Measurements from ENCODE around the gene MSX2. TPM values are rescaled to one million over a fixed set of nuclear protein-coding genes. Genes with fewer than 3 reads are reported as not detected.

Gene MSX2
- total and polyA plus RNA-seq, 8 donors = 0.23 to 0.55 (median 0.38) TPM

DNA sequence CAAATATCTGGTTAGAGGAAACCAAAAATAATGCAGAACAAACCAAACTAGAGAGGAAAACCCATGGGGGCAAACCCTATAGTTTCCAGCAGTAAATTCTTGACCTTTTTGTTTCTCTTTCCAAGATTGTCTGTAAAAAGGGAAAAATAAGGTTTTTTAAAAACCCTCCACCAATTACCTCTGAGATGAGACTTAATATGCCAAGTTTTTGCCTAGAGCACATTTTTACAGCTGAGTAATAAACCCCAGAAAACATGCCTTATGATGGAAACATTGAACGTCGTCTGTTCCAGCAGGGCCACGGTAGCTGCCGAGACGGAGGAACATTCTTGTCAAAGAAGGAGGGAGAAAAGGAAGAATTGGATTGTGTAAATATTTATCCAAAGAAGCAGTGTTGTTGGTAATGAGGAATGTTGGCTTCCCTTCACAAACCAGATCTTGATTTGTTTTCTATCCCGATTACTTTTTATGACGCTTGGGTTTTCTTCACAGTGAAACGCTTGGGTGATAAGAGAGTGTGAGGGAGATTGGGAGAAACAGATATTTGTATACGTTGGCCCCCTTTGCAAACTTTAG, 17.3 kb upstream of the MSX2 start:
- TF ChIP-seq, protein P1, sequence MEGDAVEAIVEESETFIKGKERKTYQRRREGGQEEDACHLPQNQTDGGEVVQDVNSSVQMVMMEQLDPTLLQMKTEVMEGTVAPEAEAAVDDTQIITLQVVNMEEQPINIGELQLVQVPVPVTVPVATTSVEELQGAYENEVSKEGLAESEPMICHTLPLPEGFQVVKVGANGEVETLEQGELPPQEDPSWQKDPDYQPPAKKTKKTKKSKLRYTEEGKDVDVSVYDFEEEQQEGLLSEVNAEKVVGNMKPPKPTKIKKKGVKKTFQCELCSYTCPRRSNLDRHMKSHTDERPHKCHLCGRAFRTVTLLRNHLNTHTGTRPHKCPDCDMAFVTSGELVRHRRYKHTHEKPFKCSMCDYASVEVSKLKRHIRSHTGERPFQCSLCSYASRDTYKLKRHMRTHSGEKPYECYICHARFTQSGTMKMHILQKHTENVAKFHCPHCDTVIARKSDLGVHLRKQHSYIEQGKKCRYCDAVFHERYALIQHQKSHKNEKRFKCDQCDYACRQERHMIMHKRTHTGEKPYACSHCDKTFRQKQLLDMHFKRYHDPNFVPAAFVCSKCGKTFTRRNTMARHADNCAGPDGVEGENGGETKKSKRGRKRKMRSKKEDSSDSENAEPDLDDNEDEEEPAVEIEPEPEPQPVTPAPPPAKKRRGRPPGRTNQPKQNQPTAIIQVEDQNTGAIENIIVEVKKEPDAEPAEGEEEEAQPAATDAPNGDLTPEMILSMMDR (IDR thresholded peaks at IDR 0.05) = no peak
- DNase-seq (no peak), FAIRE-seq (no peak), ATAC-seq (no peak)
- Histone ChIP-seq H3K27ac (no peak overlapping the region), H3K27me3 (peaks cover 0 to 16% (median 2%) of the 10 kb centered on the region in 4 donors), H3K4me1 (no peaks in the 10 kb centered on the region), H3K36me3 (no peaks in the 10 kb centered on the region), H3K4me3 (no peak overlapping the region), H3K9me3 (no peaks in the 10 kb centered on the region)
- WGBS, 2 donors = 9 to 14% methylated on average over 9 of the region's 9 CpGs
- intact Hi-C loops (cut with DNase I) = no loop called here

DNA sequence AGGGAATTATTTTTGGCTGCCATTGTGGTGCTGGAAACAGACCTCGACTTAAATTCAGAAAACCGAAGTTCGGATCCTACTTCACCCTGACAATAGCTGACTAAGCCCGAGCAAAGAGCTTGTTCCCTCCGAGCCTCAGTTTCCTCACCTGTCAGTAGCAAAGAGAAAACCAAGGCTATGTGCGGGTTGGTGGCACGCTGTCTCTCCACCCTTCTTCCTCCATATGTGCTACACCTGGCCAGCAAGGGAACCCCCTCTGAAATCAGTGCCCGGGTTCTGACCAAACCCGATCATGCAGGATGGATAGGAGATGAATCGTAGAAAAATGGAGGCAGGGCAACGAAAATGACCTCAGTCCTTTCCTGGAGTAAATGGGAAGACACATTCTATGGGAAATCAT, 16.7 kb upstream of the MSX2 start:
- TF ChIP-seq, protein P1 (IDR thresholded peaks at IDR 0.05) = no peak
- no peak for FAIRE-seq
- Histone ChIP-seq H3K27me3 (peaks cover 0 to 16% (median 2%) of the 10 kb centered on the region in 4 donors), H3K4me1 (no peaks in the 10 kb centered on the region), H3K4me3 (no peak overlapping the region), H3K36me3 (no peaks in the 10 kb centered on the region), H3K27ac (no peak overlapping the region), H3K9me3 (no peaks in the 10 kb centered on the region)
- no peak for DNase-seq
- intact Hi-C loops (cut with DNase I) = no loop called here
- ATAC-seq = no peak
- WGBS, 2 donors = 66 to 75% methylated on average over 11 of the region's 11 CpGs

DNA sequence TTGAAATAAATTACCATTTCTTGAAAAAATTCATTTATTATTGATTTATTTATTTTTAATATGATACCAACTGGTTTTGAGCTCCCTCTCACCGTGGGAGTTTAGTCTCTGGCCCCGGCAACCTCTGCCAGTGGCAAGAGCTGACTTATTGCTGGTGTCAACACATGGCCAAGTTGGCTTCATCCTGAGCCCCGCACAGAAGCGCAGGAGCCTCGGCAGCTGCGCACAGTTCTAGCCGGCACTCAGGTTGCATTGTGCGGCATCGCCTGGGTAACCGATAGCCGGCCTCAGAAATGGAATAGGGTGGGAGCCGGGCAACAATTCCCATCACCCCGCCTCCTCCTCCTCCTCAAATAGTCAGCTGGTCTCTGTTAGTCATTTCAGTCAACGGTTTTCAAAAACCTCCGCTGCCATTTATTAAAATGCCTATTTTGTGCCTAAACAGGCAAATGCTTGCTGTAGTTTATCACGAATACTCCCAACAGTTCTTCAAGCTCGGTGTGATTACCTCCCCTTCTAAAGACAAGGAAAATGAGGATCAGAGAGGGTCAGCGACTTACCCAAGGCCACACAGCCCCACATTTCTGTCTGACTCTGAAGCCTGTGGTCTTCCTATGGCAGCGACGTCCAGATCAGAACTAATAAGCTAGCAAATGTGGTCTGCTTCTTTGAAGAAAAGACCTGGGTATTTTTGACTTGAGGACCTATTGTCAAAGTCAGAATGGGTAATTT, 15.7 kb upstream of the MSX2 start:
- FAIRE-seq = no peak
- ATAC-seq = no peak
- no peak overlapping the region for H3K27ac ChIP-seq
- WGBS, 2 donors = 31 to 32% methylated on average over 20 of the region's 20 CpGs
- H3K4me1 ChIP-seq = no peaks in the 10 kb centered on the region
- TF ChIP-seq, protein P1 (IDR thresholded peaks at IDR 0.05) = no peak
- no peaks in the 10 kb centered on the region for H3K36me3 ChIP-seq
- intact Hi-C loops (cut with DNase I) = no loop called here
- H3K27me3 ChIP-seq = peaks cover 0 to 16% (median 4%) of the 10 kb centered on the region in 4 donors
- no peaks in the 10 kb centered on the region for H3K9me3 ChIP-seq
- no peak for DNase-seq
- no peak overlapping the region for H3K4me3 ChIP-seq

DNA sequence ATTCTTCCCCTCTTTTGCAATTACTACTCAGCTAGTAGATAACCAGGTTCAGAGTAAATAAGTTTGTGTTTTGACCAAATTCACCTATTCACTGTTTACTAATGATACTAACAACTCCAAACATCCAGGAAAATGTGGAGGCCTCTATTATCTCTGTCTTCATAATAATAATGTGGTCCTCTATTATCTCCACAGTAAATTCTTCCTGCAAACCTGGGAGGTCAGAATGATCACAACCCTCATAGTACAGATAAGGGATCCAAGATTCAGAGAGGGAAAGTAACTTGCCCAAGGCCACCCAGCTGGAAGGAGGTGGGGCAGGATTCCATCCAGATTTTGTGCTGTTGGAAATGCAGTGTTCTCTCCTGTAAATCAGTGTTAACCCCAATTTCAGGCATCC, 9.6 kb upstream of the MSX2 start:
- intact Hi-C loops (cut with DNase I) = no loop called here
- no peak for ATAC-seq

More for the DNA sequence above, 9.6 kb upstream of the MSX2 start:
- Histone ChIP-seq H3K9me3 (no peaks in the 10 kb centered on the region), H3K4me1 (no peaks in the 10 kb centered on the region), H3K36me3 (no peaks in the 10 kb centered on the region), H3K4me3 (no peak overlapping the region), H3K27me3 (peaks cover 0 to 32% (median 7%) of the 10 kb centered on the region in 4 donors), H3K27ac (no peak overlapping the region)
- no peak for FAIRE-seq
- no peak for DNase-seq
- TF ChIP-seq, protein P1 (IDR thresholded peaks at IDR 0.05) = no peak
